A549 (cell line): ENCODE data around the gene LRRC63. TPM values are rescaled to one million over a fixed set of nuclear protein-coding genes. Genes with fewer than 3 reads are reported as not detected.

ENCODE experiments used
- ATAC-seq, 2 experiments: fragments of 200-7000 bp in 1 of 2; fragments of >200 bp in 1 of 2; cut with Nextera tagmentation in 1 of 2; cut with Tn5 transposase in 1 of 2; 3 replicates each; pipeline versions ENCODE4 v1.8.0 to v1.9.1; 2018 to 2020; ENCODE audit warnings: mild to moderate bottlenecking in 1 of 2, moderate library complexity in 1 of 2
- CTCF ChIA-PET: fragments of 300-600 bp; sonication (Branson Sonifier 250); formaldehyde crosslinking; extraction: SDS; loops from one replicate; lab custom pipeline; 2021; ENCODE audit warnings: antibody characterized with exemption, inconsistent platforms; lab: Yijun Ruan, JAX
- POLR2A ChIA-PET: fragments of 350-600 bp; formaldehyde crosslinking; extraction: SDS; loops from one replicate; lab custom pipeline; 2021; ENCODE audit warnings: antibody characterized with exemption, inconsistent platforms; lab: Yijun Ruan, JAX
- DNase-seq, 2 experiments: peaks; one replicate each; pipeline versions ENCODE4 v3.0.0 to v3.0.0-alpha.2; 2011 to 2016; ENCODE audit warnings: low read depth in 1 of 2, low spot score in 1 of 2
- FAIRE-seq: peaks from 2 replicates; lab custom pipeline; 2011; peaks lifted over from hg19 to GRCh38; lab: Jason Lieb, UNC
- H3K27ac ChIP-seq, 2 experiments: fragments of >200 bp; sonication (Bioruptor Twin); formaldehyde crosslinking; 3 replicates each; pipeline ENCODE4 v1.5.1; 2016 to 2017
- H3K4me1 ChIP-seq: fragments of >200 bp; sonication (Bioruptor Twin); formaldehyde crosslinking; 3 replicates; pipeline ENCODE4 v1.6.1; 2016
- H3K4me2 ChIP-seq: fragments of >200 bp; sonication (Bioruptor Twin); formaldehyde crosslinking; 3 replicates; pipeline ENCODE4 v1.6.1; 2016
- H3K4me3 ChIP-seq: fragments of >200 bp; sonication (Bioruptor Twin); formaldehyde crosslinking; 3 replicates; pipeline ENCODE4 v1.5.1; 2016
- H3K9me3 ChIP-seq: fragments of >200 bp; sonication (Bioruptor Twin); formaldehyde crosslinking; 3 replicates; pipeline ENCODE4 v1.6.1; 2016
- BCL3 ChIP-seq: fragments of >200 bp; sonication (Bioruptor Twin); formaldehyde crosslinking; IDR thresholded peaks from 3 replicates; pipeline ENCODE4 v1.6.1; 2016
- BHLHE40 ChIP-seq: IDR thresholded peaks from 2 replicates; pipeline ENCODE4 v1.6.1; 2012; ENCODE audit warnings: low read depth, low read length, inconsistent platforms
- CBX2 ChIP-seq: fragments of 200-600 bp; sonication (generic); IDR thresholded peaks from 2 replicates; pipeline ENCODE4 v1.6.1; 2016; ENCODE audit warnings: low read depth, mild to moderate bottlenecking, borderline replicate concordance
- EP300 ChIP-seq, 2 experiments: fragments of >200 bp; sonication (Bioruptor Twin); formaldehyde crosslinking; IDR thresholded peaks; 2 replicates in 1 of 2; 3 replicates in 1 of 2; pipeline ENCODE4 v1.6.1; 2016 to 2017
- ESRRA ChIP-seq: fragments of 150-350 bp; IDR thresholded peaks from 2 replicates; pipeline ENCODE4 v1.6.1; 2014; ENCODE audit warnings: mild to moderate bottlenecking, low read length, borderline replicate concordance
- FOSL2 ChIP-seq, 2 experiments: fragments of 450-650 bp in 1 of 2; fragments of >200 bp in 1 of 2; sonication (Bioruptor Twin) in 1 of 2; formaldehyde crosslinking; IDR thresholded peaks; 2 replicates each; pipeline versions ENCODE4 v1.5.0 to v1.6.1; 2016 to 2020; ENCODE audit warnings: mild to moderate bottlenecking in 1 of 2, moderate library complexity in 1 of 2
- HDAC2 ChIP-seq: fragments of 200-600 bp; sonication (generic); IDR thresholded peaks from 2 replicates; pipeline ENCODE4 v1.6.1; 2016
- HES2 ChIP-seq: fragments of >200 bp; sonication (Bioruptor Twin); formaldehyde crosslinking; IDR thresholded peaks from 2 replicates; pipeline ENCODE4 v1.6.1; 2016
- HOXB13 ChIP-seq: fragments of 250-450 bp; sonication (Bioruptor Pico); IDR thresholded peaks from 2 replicates; pipeline ENCODE4 v1.5.0; 2020; ENCODE audit warnings: low read depth, mild to moderate bottlenecking, moderate library complexity
- JUN ChIP-seq, 2 experiments: fragments of >200 bp; sonication (Bioruptor Twin); formaldehyde crosslinking; IDR thresholded peaks; 2 replicates in 1 of 2; 3 replicates in 1 of 2; pipeline ENCODE4 v1.6.1; 2016 to 2017
- KDM1A ChIP-seq: fragments of 200-600 bp; sonication (generic); IDR thresholded peaks from 2 replicates; pipeline ENCODE4 v1.6.1; 2016; ENCODE audit warnings: low read depth, mild to moderate bottlenecking
- MAFK ChIP-seq: fragments of 450-650 bp; IDR thresholded peaks from 2 replicates; pipeline ENCODE4 v1.6.1; 2014; ENCODE audit not compliant: partially characterized antibody
- MAX ChIP-seq: IDR thresholded peaks from 2 replicates; pipeline ENCODE4 v1.6.1; 2012
- MAZ ChIP-seq: fragments of 150-350 bp; IDR thresholded peaks from 2 replicates; pipeline ENCODE4 v1.6.1; 2014; ENCODE audit warnings: antibody characterized with exemption, low read depth, low read length, borderline replicate concordance
- NPAS2 ChIP-seq: fragments of 250-450 bp; sonication (Bioruptor Pico); IDR thresholded peaks from 2 replicates; pipeline ENCODE4 v1.8.0; 2022; ENCODE audit warnings: mild to moderate bottlenecking, moderate library complexity, borderline replicate concordance
- POLR2A ChIP-seq: IDR thresholded peaks from 2 replicates; pipeline ENCODE4 v1.6.1; 2012; ENCODE audit warnings: mild to moderate bottlenecking, low read length
- RARB ChIP-seq: fragments of 250-450 bp; sonication (Bioruptor Pico); IDR thresholded peaks from 2 replicates; pipeline ENCODE4 v1.8.0; 2021; ENCODE audit warnings: mild to moderate bottlenecking, moderate library complexity
- REST ChIP-seq: fragments of 200-600 bp; sonication (generic); IDR thresholded peaks from 2 replicates; pipeline ENCODE4 v1.6.1; 2016; ENCODE audit warnings: antibody characterized with exemption, mild to moderate bottlenecking, moderate library complexity
- RNF2 ChIP-seq: fragments of 200-600 bp; sonication (generic); IDR thresholded peaks from 2 replicates; pipeline ENCODE4 v1.6.1; 2016; ENCODE audit warnings: low read depth, mild to moderate bottlenecking, antibody characterized with exemption, moderate library complexity, borderline replicate concordance
- USF2 ChIP-seq: fragments of 450-650 bp; IDR thresholded peaks from 2 replicates; pipeline ENCODE4 v1.6.1; 2014; ENCODE audit warnings: antibody characterized with exemption
- ZFP36 ChIP-seq: fragments of 450-650 bp; IDR thresholded peaks from 2 replicates; pipeline ENCODE4 v1.6.1; 2014; ENCODE audit warnings: borderline replicate concordance; ENCODE audit not compliant: partially characterized antibody
- ZNF302 ChIP-seq: fragments of 250-450 bp; sonication (Bioruptor Pico); IDR thresholded peaks from 2 replicates; pipeline ENCODE4 v1.9.0; 2021; ENCODE audit warnings: inconsistent platforms, mild to moderate bottlenecking, moderate library complexity
- WGBS: methylation state at CpG from one replicate; pipeline ENCODE4 v1.1.6; 2017; ENCODE audit errors: missing lambda C conversion rate; 5-methylcytosine and 5-hydroxymethylcytosine counted together
- polyA plus RNA-seq, 4 experiments: library from polyadenylated mRNA; depleted of rRNA in 3 of 4; stranded (reverse); fragments of >200 nt; fragmentation: RNase III in 1 of 4; extraction: RNeasy Plus Mini Kit Qiagen cat#74134 plus additional on column Dnase treatment in 1 of 4; gene quantifications; 2 replicates in 3 of 4; 3 replicates in 1 of 4; pipeline ENCODE4 v1.2.3, GENCODE V29; 2011 to 2017

LRRC63 gene
- polyA plus RNA-seq, 2 of the 4 experiments (the other 2 are of a cell fraction) = 0.06 to 0.19 TPM

- POLR2A ChIA-PET = no interaction called here
- no peaks in the 10 kb centered on the region for H3K4me1 ChIP-seq
- no peak overlapping the region for H3K27ac ChIP-seq
- no peak overlapping the region for H3K4me2 ChIP-seq
- H3K4me3 ChIP-seq = no peak overlapping the region
- no peaks in the 10 kb centered on the region for H3K9me3 ChIP-seq
- no peak for TF ChIP-seq NPAS2 (CRISPR knock-in tag)
- TF ChIP-seq JUN (IDR thresholded peaks at IDR 0.05) = no peak
- TF ChIP-seq RNF2 = no peak
- TF ChIP-seq MAX = no peak
- TF ChIP-seq CBX2 = no peak
- no peak for TF ChIP-seq POLR2A
- no peak for TF ChIP-seq HES2
- TF ChIP-seq FOSL2 (IDR thresholded peaks at IDR 0.05) = no peak
- TF ChIP-seq FOSL2 (CRISPR knock-in tag; IDR thresholded peaks at IDR 0.05) = no peak
- TF ChIP-seq BCL3 = no peak
- no peak for TF ChIP-seq MAFK
- no peak for TF ChIP-seq HOXB13 (CRISPR knock-in tag)
- TF ChIP-seq, all 56 proteins: peak for 0
- ATAC-seq = no peak
- DNase-seq = no peak
- CTCF ChIA-PET = interaction anchor here (1.0 kb wide), 1 partner anchor 38 kb away, joined by 4 read pairs; no protein-coding TSS in a partner anchor
- FAIRE-seq = no peak
Measured at GRCh38 chr13:46164661-46165060, 47.1 kb upstream of the LRRC63 start.

GRCh38 chr13:46165485-46166223 is 46.1 kb upstream of the LRRC63 start:
- no peak for ATAC-seq
- CTCF ChIA-PET = interaction anchor here (1.0 kb wide), 1 partner anchor 39 kb away, joined by 4 read pairs; no protein-coding TSS in a partner anchor
- H3K27ac ChIP-seq = no peak overlapping the region

More at GRCh38 chr13:46165485-46166223, 46.1 kb upstream of the LRRC63 start:
- no peaks in the 10 kb centered on the region for H3K4me1 ChIP-seq
- WGBS = 15% methylated on average over 5 of the region's 5 CpGs
- no peak overlapping the region for H3K4me3 ChIP-seq
- no peak for FAIRE-seq
- H3K9me3 ChIP-seq = no peaks in the 10 kb centered on the region
- no peak for TF ChIP-seq ZFP36
- TF ChIP-seq NPAS2 (CRISPR knock-in tag) = no peak
- no peak for TF ChIP-seq REST
- TF ChIP-seq ZNF302 = no peak
- no peak for TF ChIP-seq MAX
- no peak for TF ChIP-seq USF2
- no peak for TF ChIP-seq MAFK
- TF ChIP-seq HDAC2 = no peak
- no peak for TF ChIP-seq EP300 (IDR thresholded peaks at IDR 0.05)
- no peak for TF ChIP-seq MAZ
- TF ChIP-seq FOSL2 (IDR thresholded peaks at IDR 0.05) = no peak
- TF ChIP-seq FOSL2 (CRISPR knock-in tag; IDR thresholded peaks at IDR 0.05) = no peak
- no peak for TF ChIP-seq ESRRA
- TF ChIP-seq BHLHE40 = no peak
- no peak for TF ChIP-seq KDM1A
- no peak for TF ChIP-seq RARB
- H3K4me2 ChIP-seq = no peak overlapping the region
- POLR2A ChIA-PET = no interaction called here
- no peak for DNase-seq
